Uterus (tissue), 2 donors: ENCODE results near the gene AKAP10.

Experiments
- POLR2A ChIP-seq, 2 donors: fragments of 450-650 bp; IDR thresholded peaks; one replicate each; pipeline ENCODE4 v1.6.1; 2016; ENCODE audit warnings: antibody characterized with exemption in 2 of 2, mild to moderate bottlenecking in 1 of 2, moderate library complexity in 1 of 2
- TF ChIP-seq, protein P1 (sequence below), 4 experiments: fragments of 200-600 bp in 2 of 4; fragments of 450-650 bp in 2 of 4; sonication (generic) in 2 of 4; IDR thresholded peaks; one replicate each; pipeline ENCODE4 v1.5.1; 2016 to 2019; ENCODE audit warnings: antibody characterized with exemption in 4 of 4, mild to moderate bottlenecking in 2 of 4, moderate library complexity in 1 of 4

DNA sequence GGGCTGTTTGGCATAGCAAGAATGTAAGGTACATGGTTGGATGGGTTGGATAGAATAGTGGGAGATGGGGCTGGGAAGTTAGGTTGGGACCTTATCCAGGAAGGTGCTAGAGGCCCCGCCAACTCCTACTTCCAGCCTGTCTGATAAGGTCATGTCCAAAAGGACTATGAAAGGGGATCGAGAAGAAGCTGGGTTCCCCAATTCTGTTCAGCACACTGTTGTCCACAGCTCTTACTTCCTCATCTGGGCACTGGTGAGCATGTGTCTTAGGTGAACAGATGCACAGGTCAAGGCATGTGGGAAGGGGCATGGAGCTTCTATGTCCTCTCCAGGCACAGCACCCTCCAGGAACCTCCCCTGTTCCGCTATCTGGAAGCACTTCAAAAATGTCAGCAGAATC lies 104.3 kb downstream of the AKAP10 start:
- TF ChIP-seq, protein P1, sequence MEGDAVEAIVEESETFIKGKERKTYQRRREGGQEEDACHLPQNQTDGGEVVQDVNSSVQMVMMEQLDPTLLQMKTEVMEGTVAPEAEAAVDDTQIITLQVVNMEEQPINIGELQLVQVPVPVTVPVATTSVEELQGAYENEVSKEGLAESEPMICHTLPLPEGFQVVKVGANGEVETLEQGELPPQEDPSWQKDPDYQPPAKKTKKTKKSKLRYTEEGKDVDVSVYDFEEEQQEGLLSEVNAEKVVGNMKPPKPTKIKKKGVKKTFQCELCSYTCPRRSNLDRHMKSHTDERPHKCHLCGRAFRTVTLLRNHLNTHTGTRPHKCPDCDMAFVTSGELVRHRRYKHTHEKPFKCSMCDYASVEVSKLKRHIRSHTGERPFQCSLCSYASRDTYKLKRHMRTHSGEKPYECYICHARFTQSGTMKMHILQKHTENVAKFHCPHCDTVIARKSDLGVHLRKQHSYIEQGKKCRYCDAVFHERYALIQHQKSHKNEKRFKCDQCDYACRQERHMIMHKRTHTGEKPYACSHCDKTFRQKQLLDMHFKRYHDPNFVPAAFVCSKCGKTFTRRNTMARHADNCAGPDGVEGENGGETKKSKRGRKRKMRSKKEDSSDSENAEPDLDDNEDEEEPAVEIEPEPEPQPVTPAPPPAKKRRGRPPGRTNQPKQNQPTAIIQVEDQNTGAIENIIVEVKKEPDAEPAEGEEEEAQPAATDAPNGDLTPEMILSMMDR (IDR thresholded peaks at IDR 0.05) = no peak
- no peak for TF ChIP-seq POLR2A (IDR thresholded peaks at IDR 0.05)
